Posterior vena cava (tissue), 2 donors: Measurements from ENCODE around the gene GFOD1. TPM values are rescaled to one million over a fixed set of nuclear protein-coding genes. Genes with fewer than 3 reads are reported as not detected.

Experiments used
- DNase-seq: peaks from one replicate; pipeline ENCODE4 v3.0.0-alpha.2; 2020; ENCODE audit warnings: low spot score
- intact Hi-C, 2 donors: fragments of 100-400 bp; cut with DNase I; formaldehyde crosslinking; loops; one replicate each; pipeline versions ENCODE4 v1.14.1 to v1.14.2; 2022 to 2023
- total RNA-seq, 2 donors: library from RNA; stranded (reverse); fragmentation: NEBNext Ultra II Directional; extraction: Animal tissue kit (Norgen Biotek cat#: 25700); gene quantifications; one replicate each; pipeline ENCODE4 v1.2.1, GENCODE V29; 2021
- donor health status: DM: yes; HTN: yes; CAD: no.
- donor health status: DM: yes; HTN: yes; CAD: no.

GFOD1 gene
- total RNA-seq, 2 donors from 2014 or later = 16.8 to 20.4 TPM

DNA sequence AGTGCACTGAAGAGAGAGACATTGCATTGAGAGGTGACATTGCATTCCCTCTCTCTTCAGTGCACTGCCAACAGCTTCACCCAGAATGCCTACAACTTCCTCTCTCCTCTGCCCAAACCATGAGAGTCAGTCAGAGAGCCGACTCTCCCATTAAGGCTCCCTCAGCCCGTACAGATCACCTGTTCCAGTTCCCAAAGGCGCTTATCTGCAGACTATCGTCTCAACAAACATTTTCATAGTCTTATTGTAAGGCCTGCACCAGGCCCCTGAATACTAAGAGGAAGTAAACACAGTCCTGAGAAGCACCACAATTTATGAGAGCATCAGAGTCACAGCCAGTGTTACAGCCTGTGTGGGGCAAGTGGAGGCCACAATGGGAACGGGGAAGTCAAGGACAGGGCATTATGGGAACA, 53.7 kb downstream of the GFOD1 start:
- no peak for DNase-seq
- intact Hi-C loops = no loop called here

DNA sequence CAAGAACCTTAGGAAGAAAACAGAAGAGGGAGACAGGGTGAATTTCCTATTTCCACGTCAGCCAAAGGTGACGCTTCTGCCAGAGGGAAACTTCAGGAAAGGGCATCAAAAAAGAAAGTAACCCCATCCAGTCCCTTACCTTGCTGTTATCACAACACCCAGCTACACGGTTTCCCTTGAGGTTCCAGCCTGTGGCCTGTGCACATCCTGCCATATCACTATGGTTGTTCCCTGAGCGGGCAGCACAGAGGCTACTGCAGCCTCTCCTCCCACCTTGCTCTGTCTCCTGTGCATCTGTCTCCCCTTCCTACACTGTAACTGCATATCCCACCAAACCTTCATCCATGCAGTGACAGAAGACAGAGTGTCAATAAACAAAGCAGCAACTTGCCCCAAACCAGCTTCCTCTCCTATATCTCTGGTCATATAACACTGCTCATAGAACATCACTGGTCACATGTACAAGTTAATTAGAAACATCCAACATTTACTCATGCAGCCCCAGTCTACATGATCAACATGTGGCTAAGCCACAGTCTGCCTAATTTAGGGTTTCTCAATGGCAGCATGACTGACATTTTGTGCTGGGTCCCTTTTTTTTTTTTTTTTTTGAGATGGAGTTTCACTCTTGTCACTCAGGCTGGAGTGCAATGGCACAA, 54.7 kb downstream of the GFOD1 start:
- intact Hi-C loops = no loop called here
- DNase-seq = no peak

DNA sequence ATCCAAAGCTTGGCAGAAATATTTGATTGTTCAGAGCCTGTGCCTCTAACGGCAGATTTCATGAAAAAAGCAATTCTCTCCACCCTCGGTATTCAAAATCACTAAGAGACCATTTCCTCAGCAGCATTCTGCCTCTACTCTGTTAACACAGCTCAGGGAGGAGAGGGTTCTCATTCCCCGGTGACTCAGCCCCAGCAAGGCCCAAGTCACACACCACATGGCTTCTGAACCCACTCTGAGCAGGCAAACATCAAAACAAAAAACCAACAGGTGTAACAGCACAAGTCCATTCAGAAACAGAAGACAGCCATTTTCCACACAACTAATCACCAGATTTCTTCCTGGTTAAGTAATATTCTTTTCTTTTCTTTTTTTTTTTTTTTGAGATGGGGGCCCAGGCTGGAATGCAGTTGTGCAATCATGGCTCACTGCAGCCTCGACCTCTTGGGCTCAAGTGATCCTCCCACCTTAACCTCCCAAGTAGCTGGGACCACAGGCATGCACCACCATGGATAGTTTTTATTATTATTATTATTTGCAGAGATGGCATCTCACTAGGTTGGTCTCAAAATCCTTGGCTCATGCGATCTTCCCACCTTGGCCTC, 55.4 kb downstream of the GFOD1 start:
- DNase-seq = no peak
- intact Hi-C loops = no loop called here

DNA sequence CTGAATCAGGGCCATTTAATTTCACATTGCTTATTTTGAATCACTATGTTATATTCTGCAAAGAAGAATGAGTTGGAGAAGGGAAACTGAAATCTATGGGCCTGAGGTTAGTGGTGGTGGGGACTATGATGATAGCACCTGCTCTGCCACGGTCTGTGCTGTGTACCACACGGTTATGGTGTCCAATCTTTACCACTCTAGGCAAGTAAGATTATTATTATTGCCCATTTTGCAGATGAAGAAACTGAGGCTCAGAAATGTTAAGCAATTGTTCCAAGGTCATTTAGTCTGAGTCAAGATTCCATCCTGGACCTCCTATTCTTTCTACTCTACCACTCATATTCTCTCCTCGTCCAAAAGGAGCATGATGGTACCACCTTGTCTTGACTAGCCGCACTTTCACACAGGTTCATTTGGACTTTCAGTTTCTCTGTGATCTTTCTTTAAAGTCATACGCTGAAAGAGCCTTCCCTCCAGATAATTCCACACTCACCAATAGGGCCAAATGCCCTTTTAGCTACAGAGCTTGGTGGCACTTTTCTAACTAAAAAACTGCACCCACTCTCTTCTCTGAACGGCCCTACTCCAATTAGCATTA, 56.2 kb downstream of the GFOD1 start:
- intact Hi-C loops = no loop called here

DNA sequence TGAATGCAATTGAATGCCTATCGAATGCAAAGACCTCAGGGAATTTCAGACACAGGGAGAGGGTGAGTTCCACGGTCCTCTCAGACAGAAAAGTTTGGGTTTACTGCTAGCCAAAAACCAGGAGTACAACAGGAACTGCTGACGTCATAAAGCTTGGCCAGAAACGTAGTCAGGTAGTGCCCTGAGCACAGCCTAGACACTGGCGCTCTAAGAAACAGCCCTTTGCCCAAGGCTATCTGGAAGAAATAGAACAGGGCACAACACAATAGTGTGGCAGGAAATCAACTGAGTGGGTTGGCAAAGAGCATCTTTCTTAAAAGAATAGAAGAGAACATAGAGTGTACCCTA, 58.0 kb downstream of the GFOD1 start:
- intact Hi-C loops = no loop called here
- no peak for DNase-seq

More for the DNA sequence above, 56.2 kb downstream of the GFOD1 start:
- no peak for DNase-seq

GRCh38 chr6:13428583-13429405, 58.6 kb downstream of the GFOD1 start:
- DNase-seq = no peak
- intact Hi-C loops = no loop called here

DNA sequence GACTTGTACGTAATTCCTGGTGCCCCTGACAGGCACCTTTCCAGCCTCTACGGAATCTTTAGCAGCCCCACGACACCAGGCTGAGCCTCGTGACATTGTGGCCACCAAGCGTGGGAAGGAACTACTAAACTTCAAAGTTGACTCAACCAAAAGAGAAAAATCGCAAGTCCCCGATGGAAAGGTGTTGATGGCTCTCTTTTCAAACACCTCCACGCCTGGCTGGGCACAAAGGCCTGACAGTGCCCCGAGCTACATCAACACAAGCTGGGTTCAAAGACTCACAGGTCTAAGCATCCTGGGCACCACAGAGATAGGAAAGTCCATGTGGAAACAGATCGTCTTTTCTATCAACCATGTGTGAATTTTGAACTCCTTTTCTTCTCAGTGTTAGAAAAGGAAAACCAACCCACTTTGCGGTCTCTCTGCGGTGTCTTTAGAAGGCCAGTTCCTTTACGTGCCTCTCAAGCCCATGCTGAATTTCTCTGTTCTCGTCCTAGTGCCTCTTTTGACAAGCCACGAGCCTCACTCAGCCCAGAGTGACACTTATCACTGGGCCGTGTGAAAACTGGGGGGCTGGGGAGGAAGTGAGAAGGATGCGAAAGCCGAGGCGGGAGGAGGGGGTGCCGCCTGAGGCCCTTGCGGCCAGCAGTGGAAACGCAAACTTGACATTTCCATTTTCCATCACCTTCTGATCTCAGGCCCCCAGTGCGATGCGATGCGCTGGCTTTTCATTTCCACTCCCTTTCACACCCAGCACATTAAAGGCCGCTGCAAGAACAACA, 59.4 kb downstream of the GFOD1 start:
- intact Hi-C loops = no loop called here

DNA sequence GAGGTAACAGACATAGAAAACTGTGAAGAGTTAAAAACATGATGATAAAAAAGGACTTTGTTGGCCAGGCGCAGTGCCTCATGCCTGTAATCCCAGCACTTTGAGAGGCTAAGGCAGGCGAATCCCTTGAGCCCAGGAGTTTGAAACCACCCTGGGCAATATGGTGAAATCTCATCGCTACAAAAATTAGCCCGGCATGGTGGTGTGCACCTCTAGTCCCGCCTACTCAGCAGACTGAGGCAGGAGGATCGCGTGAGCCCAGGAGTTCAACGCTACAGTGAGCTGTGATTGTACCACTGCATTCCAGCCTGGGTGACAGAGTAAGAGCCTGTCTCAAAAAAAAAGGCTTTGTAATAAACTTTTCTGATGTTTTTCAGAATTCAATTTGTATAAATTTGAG, 60.1 kb downstream of the GFOD1 start:
- intact Hi-C loops = no loop called here
- no peak for DNase-seq

More for the DNA sequence above, 59.4 kb downstream of the GFOD1 start:
- DNase-seq = no peak

- intact Hi-C loops = no loop called here
- no peak for DNase-seq
Measured at GRCh38 chr6:13425943-13426931, 61.2 kb downstream of the GFOD1 start.

- DNase-seq = no peak
- intact Hi-C loops = no loop called here
Measured at GRCh38 chr6:13425270-13425873, 62.0 kb downstream of the GFOD1 start.

DNA sequence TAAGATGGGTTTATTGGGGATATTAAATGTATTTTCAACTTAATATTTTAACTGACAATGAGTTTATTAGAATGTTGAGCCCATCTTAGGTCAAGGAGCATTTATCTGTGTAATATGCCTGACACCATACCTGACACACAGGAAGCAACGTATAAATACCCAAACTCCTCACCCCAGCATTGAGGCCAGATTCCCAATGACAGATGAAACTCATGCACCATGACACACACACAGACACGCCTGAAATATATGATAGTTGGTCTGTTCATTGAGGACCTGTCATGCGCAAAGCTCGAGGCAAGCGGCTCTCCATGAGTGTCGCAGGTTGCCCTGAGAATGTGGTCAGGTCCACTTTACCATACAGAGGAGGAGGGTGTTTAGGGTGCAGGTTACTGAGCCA, 64.1 kb downstream of the GFOD1 start:
- intact Hi-C loops = no loop called here
- no peak for DNase-seq

DNA sequence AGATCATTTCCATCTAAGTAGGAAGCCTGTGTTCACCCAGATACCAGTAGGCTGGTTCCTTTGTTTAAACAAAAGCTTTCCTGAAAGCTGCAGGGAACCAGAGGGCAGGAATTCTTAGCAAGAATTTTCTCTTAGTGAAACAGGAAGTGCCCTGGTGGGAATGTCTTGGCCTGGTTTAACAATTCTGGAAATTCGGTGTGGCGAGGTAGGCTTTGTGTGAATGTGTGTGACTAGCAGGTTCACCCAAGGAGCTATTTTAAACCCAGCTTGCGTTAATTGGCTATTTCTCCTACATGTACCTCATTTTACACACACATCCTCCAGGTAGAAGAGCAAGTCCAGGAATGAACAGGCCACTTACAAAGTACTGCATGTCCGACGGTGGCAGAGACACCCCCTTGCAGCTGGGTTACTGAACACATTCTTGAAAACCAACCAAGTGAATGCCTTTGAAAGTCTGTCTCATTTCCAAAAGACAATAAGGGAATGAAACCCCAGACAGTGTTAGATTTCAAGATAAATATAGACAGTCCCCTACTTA, 64.6 kb downstream of the GFOD1 start:
- intact Hi-C loops = no loop called here
- DNase-seq = no peak

DNA sequence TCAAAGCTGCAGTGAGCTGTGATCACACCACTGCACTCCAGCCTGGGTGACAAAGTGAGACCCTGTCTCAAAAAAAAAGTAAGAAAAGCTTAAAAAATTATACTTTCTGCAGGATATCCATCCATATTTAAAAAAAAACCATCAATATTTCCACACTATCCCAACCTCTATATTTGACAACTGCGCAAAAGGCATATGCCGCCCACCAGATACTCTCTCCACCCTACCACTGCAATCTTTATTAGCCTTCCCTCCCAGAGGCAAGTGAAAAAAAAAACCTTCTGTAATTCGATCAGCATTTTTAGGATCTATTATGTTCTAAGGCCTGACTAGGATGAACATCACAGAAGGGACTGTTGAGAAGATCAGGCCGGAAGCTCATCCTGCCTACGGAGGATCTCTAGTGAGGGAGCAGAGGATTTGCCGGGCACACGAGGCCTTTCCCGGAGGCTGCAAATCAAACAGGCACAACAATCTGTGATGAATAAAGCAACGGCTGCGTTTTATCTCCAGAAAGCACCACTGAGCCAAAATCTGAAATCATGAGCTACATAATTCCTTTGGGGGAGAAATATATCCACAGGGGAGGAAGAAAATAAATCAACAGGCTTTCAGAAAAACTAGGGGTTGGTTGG, 65.9 kb downstream of the GFOD1 start:
- no peak for DNase-seq
- intact Hi-C loops = loop anchor here in 1 of 2 donors (2.0 kb wide), 1 partner anchor 29 kb away; no protein-coding TSS in a partner anchor

GRCh38 chr6:13420269-13420668, 67.1 kb downstream of the GFOD1 start:
- intact Hi-C loops = loop anchor here in 1 of 2 donors (2.0 kb wide), 1 partner anchor 31 kb away; no protein-coding TSS in a partner anchor
- no peak for DNase-seq

DNA sequence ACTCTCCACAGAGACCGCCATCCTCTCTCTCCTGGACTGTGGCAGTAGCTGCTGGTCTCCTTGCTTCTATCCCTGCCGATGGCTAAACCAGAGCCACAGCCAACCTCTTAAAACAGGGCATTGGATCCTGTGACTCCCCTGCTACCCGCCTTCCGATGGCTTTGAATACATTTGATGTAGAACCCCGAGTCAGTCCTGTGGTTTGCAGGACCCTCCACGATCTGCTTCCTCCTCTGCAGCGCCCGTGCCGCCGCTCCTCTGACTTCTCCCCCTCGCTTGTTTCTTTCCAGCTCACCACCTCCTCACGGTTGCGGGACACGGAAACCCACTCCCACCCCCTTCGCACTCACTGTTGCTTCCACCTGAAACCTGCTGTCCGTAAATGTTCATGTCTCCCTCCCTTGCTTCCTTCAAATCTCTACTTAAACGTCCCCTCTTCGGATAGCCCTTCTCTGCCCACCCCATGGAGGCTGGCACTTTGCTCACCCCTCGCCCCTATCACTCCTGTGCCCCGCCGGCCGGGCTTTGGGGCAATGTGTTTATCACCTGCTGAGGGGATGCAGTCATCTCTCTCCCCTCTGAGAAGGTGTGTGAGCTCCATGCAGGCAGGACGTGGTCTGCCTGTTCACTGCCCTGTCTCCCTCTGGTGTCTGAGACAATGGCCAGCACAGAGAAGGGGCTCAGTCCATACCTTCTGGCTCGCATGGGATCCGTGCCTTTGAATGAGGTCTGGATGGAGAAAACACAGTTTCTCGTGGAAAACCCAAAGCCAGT, 67.8 kb downstream of the GFOD1 start:
- intact Hi-C loops = loop anchor here in 1 of 2 donors (2.0 kb wide), 1 partner anchor 31 kb away; no protein-coding TSS in a partner anchor
- no peak for DNase-seq

DNA sequence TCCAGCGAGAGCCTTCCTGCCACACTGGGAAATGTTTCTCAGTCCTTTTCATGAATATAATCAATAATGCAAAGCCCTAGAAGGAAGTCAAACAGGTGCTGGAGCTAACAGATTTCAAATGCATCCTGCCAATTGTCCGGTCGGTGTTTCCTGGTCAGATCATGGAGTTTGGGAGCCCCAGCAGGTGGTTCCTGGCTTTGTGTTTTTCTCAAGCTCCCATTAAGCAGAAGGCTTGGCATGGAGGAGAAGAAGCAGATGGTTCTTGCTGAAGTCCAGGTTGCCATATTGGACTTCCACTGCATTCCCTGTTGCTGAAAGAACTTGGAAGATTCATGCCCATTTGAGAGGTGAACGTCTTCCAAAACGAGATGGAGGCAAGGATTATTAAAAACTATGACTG, 68.6 kb downstream of the GFOD1 start:
- intact Hi-C loops = no loop called here

More for the DNA sequence above, 68.6 kb downstream of the GFOD1 start:
- no peak for DNase-seq
